NCI-H1436 treated with DMSO at 0.1 percent for 48 hours (cell line): ENCODE data around the gene ENOX1.

Experiments
- DNase-seq: peaks from one replicate; lab custom pipeline; 2025; lab: John Stamatoyannopoulos, UW

The ENOX1 gene

DNA sequence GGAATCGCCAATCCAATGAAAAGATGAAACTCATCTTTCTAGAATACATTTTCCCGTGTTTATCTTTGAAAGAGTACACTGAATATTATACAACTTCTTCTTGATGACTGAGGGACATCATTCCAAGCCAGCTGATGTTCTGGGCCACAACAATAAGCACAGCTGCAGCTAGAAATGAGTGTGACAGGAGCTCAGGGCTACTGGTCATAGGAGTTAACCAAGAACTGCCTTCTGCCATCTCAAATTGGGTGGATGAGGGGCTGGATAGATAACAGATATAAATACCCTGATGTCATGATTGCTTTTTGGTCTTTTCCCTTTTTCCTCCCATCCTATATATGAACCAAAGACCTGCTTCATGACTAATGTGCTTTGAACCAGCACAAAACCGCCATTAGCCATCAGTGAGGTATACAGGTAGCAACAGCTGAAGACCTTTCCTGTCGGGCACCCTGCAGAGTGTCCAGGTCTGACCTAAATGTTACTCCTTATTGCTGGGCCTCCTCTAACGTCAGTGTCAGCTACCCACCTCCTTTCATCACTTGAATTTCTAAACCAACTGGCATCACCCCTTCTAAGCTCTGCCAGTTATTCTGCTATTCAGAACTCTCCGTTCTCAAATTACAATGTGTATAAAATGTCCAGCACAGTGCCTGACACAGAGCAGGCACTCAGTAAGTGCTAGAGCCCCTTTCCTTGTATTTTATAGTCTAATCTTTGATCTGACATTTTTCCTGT is 178.2 kb downstream of the ENOX1 start:
- no peak for DNase-seq

DNA sequence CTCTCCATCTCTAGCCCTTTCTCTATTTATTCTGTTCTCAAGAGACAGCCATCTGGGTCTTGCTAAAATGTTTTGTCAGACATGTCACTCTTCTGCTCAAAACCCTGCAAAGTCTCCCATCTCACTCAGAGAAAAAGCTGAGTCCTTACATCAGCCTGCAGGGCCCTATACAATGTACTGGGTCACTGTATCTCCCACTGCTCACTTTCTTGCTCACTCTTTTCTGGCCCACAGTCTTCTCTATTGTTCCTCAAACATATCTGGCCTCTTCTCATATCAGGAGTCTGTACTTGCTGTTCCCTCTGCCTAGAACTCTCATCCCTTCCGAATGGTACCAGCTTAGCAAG is 189.2 kb downstream of the ENOX1 start:
- no peak for DNase-seq

DNA sequence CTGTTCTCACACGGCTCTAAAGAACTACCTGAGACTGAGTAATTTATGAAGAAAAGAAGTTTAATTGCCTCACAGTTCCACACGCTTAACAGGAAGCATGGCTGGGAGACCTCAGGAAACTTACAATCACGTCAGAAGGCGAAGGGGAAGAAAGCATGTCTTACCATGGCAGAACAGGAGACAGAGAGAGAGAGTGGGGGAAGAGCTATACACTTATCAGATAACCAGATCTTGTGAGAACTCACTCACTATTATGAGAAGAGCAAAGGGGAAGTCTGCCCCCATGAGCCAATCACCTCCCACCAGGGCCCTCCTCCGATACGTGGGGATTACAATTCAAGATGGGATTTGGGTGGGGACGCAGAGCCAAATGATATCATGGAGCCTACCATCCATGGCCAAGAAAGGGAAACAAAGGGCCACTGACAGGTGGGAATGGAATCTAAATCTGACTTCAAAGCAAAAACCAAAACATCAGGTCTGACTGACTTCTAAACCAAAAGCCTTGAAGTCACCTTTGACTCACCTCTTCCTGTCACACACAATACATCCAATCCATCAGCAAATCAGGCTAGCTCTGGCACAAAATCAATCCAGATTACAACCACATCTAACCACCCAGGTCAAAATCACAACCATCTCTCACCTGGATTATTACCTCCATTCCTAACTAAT is 189.7 kb downstream of the ENOX1 start:
- DNase-seq: no peak

DNA sequence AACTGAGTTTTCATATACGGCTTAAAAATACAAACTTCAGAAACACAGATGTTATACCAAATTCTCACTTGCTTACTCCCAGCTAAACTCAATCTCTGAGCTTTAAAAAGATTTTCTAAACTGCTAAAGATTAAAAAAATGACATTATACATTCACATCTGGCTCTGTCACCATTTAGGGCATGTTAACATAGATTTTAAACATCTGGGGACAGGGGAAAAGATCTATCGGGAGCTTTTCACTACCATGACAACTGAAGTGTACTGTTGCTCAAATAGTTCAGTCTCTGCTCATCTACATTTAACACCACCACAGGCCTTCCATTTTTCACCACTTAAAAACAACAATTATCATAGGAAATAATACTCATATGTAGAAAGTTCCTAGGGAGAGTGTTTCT is 190.8 kb downstream of the ENOX1 start:
- DNase-seq: no peak

DNA sequence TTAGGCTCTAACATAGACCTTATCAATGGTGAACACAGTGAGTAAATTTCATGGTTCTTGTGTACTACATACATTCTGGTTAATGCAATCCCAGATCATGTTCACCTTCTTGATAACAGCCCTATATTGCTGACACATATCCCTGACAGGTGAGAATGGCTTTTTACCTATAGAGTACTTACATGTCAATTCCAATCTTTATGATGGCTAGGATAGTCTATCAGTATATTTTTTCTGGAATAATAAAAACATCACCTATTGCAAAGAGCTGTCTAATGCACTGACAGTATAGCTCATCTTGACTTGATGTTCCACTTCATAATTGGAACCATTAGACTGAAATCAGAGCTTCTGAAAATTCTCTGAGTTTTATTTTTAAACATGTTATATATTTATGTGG is 199.4 kb downstream of the ENOX1 start:
- DNase-seq: no peak

DNA sequence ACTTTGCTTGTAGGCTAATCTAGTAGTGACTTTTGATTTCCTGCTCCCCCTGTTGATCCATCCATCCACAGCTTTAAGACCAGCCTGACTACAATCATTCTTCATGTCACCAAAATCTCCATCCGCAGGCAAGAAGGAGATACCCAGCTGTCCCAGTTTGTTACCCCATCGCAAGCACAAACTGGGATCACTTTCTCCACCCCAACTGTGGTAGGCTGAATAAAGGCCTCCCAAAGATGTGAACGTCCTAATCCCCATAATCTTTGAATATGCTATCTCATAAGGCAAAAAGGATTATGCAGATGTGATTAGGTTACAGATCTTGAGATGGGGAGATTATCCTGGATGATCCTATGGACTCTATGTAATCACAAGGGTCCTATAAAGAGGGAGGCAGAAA is 202.0 kb downstream of the ENOX1 start:
- DNase-seq: no peak

DNA sequence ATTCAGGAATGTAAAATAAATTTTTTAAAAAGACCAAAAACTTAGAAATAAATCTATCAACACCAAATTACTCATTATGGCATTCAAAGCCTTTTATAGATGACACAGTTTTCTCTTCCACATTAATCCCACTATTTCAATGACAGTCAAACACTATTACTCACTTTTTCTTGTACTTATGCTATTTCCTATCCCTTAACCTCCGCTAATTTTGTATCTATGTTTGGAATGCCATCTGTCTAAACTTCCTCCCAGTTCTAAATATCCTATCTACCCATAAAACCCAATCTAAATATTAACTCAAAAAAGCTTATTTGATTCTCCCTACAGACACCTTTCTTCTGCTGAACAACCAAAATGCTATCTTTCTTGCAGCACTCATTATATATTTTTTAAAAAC is 203.5 kb downstream of the ENOX1 start:
- no peak for DNase-seq

DNA sequence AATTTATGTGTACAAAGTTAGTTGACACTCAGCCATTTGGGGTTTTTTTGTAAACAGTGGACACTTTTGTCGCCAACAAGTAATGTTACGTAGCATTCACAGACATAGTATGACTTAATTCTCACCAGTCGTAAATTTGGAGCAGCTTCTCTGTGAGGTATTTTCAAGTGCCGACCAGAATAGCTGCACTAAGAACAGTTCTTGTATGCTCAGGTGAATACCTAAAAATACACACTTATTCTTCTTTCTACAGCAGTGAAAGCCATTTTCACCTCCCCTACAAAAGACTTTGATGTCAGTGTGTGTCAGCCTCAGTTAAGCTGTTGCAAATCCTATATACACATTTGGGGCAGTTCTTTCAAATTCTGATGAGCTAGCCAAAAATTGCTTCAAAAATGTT is 206.5 kb downstream of the ENOX1 start:
- no peak for DNase-seq

DNA sequence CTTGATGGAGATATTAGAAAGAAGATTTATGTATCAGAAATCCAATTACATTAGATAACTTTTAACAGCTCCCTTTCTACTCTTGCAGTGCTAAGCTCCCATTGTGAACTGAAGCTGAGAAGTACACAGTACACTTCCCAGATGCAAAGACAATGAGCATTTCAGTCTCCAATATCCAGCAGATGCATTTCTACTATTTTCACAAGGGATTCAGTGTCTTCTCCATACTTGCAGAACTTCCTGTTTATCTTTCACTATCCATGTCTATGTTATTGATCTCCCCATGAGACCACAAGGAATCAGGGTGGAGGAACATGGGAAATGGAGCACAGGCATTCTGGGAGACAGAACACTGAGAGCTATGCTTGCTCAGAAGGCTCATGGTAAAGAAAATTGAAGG is 207.5 kb downstream of the ENOX1 start:
- DNase-seq: no peak

DNA sequence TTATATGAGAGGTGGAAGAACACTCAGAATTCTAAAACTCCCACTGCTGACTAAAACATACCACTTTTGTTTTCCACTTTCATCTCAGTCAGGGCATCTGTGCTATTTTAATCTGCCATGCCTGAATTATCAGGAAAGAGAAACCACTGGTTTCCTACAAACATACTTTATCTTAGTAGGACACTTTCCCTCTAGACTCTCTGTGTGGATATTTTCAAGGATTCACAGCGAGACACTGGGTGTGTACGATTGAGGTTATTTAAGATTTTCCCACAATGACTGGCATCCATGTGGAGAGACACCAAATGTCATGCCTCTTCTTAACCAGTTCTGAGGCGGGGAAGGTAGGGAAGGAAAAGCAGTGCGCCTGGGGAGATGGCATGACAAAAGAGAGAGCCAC is 212.2 kb downstream of the ENOX1 start:
- no peak for DNase-seq

DNA sequence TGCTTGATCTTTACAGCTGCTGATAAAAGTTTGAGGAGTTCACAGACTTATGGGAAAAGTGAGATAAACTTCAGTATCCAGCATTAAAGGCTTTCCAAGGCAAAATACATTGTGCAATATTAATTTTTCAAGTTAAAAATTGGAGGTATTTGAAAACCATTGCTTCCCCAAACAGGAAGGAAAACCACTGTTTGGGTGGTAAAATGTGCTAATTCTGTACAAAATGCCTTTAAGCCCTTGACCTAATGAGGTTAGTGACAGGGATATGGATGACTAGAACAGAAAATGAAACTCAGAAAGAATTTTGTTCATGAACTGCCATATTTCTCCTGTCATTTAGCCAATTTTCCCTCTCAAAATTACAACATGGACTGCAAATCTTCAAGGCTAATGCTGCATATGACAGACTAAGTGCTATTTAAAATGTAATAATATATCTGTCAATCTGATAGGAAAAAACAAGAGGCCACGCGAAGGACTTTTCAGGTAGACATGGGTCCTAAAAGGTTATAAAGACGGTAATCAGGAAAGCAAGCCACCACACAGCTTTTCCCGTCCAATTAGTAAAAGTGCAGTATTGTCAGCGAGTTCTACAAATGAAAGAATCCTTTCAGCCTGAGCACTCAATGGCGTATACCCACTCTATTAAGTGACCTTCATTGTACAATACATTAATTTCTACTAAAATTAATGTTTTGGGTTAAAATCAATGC is 212.8 kb downstream of the ENOX1 start:
- no peak for DNase-seq

DNA sequence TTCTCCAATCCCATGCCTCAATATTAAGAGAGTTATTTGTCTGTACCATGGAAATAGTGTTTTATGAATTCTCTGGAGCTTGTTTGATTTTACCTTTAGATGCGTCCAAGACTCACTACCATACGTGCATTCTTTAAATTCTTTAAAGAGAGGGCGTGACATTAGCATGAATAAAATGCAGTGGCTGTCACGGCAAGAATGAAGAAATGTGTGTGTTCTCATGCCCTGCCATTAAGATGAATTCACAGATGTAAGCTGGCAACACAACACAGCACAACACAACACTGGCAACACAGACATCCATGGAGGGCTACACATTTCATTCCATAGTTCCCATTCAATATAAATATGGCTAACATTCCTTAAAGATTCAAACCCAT is 213.4 kb downstream of the ENOX1 start:
- DNase-seq: no peak

DNA sequence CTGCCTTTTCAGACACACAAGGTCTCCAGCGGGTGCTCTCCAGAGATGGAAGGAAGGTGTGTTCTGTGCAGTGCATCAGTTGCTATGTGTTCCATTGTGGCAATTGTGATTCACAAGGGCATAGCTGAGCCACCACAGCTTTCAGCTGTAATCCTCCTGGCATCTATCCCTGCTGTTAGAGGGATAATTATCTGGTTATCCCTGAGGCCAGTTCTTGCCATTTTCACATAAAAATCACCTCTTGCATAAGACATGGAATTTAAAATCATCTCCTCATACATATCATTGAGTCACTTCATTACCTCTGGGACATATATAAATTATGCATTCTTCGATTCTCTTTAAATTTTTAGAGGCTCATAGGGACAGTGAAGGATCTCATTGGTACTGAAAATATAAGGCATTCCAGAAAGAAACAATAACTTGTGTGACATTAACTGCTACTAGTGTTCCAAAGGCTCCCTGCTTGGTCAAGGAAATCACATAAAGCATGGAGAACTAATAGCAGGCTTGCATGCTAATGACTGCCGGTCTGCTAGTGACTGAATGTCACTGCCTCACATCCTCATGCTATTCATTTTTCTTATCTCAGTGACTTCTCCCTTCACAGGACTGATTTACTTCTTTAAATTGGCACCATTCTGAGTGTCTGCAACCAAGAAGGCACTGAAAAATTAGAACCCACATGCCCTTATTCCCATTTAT is 214.0 kb downstream of the ENOX1 start:
- DNase-seq: no peak

DNA sequence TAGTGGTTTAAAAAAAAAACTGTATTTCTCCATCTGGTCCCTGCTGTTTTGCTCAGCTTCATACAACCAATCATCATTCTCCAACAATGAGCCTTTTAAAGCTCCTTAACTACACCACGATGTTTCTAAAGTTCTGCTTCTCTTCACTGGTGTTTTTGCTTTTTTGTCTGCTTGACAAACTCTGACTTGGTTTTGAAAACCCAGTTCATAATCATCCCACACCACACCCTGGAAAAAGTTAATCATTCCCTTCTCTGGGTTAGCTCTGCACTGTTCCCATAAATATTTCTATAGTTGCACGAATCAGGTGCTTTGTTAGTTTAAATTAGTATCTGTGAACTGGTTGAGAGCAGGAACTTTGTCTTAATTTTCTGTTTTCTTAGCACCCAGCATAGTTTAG is 217.1 kb downstream of the ENOX1 start:
- DNase-seq: no peak

DNA sequence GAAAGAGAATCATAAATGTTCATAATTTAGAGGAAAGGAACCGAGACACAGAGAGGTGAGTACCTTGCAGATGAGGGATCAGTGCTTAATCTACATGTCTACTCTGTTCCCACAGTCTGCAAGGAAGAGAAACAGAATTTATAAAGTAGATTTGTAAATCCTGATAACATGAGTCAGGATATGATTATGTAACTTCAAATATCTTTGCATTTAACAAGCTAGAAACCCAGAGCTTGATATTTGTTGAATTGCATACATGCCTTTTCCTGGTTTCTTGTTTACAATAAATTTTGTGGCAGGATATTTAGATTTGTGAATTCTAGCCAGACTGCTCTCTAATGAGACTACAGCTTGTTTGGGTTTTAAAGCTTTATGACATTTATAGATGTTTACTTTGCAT is 219.2 kb downstream of the ENOX1 start:
- DNase-seq: no peak

DNA sequence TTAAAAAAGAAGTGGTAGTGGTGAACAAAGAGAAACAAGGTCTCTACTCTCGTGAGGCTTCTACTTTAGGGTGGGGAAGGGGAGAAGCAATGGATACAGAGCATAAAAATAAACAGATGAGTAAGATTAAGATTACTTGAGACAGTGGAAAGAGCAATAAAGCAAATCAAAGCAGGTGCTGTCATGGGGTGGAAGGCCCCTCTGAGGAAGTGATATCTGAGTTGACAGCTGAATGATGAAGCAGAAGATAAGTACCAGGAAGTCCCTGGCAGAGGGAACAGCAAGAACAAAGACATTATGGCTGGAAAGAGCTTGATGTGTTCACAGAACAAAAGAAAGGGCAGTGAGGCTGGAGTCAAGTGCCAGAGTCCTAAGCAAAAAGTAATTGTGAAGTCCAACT is 221.8 kb downstream of the ENOX1 start:
- no peak for DNase-seq

DNA sequence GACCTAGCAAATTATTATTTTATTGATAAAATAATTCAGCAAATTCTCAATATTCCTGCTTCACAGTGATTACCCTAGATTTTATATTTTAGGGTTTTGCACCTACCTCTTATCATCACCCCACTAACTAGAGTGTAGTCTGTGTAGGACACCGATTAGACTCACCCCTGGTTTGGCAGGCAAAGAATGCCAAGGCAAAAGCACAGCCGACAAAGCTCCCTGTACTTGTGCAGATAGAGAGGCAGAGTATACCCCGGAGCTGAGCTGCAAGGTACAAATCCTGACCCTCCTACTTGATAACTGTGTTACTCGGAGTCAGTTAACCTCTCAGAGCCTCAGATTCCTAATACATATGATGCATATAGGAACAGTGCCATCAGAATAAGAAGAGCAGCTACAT is 225.7 kb downstream of the ENOX1 start:
- no peak for DNase-seq

DNA sequence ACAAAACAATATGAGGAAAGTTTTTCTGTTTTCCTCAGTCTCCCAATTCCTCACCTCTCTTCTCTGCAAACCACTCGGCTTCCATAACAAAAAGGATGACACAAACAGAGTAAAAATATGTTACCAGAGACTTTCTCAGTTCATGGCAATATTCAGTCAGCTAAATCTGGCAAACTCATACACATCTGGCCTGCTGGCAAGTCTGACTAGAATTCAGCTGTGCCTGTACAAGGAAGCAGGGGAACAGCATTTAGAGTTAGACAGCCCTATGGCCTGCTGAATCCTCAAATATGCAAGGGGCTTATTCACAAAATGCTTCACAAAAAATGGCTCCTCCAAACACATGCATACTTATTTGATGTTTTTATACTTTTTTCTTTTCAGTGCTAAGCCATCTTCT is 227.8 kb downstream of the ENOX1 start:
- no peak for DNase-seq

DNA sequence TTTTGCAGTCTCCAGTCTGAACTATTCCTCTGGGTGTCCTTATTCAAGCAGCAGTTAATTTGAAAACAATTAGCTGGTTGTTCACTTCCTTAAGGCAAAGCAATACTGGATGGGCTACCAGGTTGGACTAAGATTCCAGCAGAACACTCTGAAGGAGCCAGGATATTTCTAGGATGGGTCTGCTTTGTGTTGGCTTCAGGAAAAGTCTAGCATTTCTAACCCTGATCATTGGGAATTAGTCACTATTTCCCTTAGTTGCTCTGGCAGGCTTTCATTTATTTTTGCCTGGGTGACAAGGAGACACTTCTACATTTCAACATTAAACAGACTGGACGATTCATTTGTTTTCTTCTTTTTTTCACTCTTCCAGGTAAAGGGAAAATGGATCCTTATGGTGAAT is 228.4 kb downstream of the ENOX1 start:
- DNase-seq: no peak

DNA sequence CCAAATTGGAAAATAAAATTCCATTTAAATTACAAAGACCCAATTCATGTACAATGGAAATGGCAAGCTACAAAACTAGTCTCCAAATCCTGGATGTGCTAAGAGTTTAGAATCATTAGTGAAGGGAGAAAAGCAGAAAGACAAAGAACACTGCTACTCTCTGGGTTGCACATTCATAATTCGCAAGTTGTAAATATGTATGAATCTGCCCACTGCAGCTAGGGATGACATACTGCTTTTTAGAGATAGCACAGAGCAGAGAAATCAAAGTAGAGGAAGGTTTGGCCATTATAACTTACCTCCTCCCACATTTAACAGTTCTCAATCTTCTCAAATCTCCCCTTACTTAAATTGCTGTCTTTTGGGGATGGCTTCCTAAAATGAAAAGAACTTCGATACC is 231.1 kb downstream of the ENOX1 start:
- DNase-seq: no peak

DNA sequence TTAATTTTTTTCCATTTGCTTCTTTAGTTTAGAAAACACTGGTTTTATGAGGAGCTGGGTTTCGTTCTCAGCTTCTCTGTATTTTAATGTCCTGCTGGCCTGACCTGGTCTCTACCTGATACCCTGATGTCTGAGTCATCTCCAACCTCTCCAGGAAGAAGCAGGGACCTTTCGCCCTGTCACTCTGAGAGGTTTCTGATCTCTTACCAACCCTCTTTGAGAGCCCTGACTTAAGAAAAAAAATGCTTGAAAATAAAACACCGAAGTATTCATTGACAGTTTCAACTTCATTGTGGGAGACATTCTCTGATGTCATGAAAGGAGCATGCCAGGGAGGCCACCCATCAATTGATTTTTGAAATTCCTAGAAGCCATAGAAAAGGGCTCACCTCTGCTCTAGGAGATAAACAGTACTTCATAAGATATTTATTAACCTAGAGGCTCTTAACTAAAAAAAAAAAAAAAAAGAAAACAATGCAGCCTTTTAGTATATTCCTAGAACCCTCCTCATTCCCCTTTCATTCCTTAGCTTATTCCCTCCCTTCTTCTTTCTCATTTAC is 234.8 kb downstream of the ENOX1 start:
- DNase-seq: no peak

DNA sequence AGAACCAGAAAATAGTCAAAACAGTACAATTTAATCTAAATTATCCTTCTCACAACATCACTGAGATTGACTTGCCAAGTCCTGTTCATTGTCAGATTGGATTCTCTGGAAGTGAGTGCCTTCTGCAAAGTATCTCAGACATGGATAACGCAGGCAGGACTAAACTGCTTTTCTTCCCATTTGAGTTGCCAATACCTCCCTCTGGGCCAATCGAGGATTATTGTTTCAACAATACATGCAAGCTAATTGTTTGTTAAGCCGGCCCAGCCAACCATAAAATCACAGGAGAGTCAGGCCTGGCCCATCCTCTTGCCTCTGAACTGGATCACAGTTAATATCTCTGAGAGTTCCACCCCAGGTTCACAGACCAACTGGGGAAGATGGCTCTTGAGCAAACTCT is 240.0 kb downstream of the ENOX1 start:
- DNase-seq: no peak

DNA sequence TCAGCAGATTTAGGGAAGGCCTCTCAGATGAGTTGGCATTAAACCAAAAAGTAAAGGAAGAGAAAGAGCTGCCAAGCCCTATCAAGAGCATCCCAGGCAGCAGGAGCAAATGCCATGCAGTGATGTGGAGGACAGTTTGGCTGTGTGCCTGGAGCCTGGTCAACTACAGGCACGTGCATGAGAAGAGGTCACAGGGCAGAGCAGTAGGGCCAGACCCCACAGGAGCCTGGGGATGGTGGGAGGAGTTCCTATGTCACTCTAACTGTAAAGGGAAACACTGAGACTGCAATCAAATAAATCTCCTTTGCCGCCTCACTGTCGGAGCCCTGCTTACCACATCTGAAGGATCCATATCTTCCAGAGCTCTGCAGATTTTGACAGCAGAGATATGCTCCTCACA is 240.5 kb downstream of the ENOX1 start:
- no peak for DNase-seq
